ENCODE data around the gene GRID2.

The GRID2 gene

DNA sequence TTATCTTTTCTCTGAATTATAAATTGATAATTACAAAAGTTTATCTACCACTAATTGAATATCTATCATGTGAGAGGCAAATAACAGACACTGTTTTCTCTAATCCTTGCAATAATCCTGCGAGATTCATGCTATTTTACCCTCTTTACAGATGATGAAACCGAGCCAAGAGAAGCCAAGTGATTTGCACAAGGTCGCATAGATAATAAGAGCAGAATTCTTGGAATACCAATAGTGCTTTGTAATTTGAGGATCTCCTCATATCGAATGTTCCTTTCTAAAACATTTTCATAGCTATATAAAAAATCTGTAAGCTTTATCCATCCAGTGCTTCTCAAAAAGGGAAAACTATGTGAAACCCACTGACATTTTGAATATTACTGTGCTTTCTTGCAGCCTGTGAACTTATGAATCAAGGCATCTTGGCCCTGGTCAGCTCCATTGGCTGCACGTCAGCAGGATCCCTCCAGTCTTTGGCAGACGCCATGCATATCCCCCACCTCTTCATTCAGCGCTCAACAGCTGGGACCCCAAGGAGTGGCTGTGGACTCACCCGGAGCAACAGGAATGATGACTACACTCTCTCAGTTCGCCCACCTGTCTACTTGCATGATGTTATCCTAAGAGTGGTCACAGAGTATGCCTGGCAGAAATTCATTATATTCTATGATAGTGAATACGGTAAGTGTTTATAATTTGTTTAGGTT, 781.0 kb downstream of the GRID2 start:
- DNase-seq (ENCODE audit: low spot score) = no peak

DNA sequence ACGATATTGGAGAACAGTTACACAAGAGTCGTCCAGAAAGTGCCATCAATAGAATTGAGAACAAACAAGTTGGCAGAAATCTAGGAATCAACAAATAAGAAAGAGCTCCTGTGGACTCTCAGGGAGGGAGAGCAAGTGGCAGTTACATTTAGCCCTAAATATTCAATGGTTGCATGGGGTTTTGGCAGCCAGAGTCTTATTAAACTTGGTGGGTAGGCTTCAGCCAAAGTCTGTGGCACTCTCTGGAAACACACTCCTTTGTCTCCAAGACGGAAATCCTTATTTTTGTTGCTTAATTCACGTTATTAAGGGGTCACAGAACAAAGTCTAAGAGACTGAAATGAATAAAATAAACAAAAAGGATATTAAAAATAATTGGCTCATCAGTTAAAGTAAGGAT, 782.6 kb downstream of the GRID2 start:
- no peak for DNase-seq (ENCODE audit: low spot score)

- no peak for DNase-seq (ENCODE audit: low spot score)
These were observed 789.0 kb downstream of the GRID2 start for GRCh38 chr4:93092765-93093164.

DNA sequence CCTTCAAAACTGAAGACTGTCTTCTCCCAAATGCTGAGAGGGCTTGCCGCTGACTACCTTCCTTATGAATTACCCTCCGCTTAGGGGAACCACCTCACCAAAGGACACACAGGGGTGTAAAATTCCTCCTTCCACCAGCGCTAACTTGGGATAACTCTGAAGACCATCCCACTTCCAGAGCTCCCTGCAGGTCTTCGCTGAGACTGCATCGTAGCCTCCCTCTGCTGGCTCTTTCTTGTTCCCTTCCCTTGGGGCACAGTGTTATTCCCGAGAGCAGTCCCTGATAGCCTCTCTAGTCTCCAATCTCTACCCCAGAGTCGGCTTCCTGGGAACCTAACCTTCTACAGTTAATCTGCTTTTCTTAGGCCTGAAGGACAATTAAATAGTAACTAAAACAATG, 799.3 kb downstream of the GRID2 start:
- no peak for DNase-seq (ENCODE audit: low spot score)

DNA sequence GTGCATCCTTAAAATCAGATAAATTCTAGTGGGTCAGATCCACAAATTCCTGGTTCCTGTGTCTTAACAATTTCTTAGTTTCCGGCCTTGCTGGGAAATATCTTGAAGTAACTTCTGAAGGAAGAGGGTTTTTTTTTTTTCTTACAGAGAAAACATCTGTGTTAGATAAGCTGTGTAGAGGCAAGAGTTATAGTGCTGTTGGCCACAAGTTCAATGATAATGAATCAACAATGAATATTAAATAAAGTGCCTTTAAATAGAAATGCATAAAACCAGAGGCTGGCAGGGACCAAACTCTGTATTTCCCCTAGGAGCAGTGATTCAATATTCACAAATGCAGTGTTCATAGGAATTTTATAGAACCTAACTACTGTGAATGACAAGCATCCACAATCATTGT, 812.9 kb downstream of the GRID2 start:
- DNase-seq (ENCODE audit: low spot score) = no peak

DNA sequence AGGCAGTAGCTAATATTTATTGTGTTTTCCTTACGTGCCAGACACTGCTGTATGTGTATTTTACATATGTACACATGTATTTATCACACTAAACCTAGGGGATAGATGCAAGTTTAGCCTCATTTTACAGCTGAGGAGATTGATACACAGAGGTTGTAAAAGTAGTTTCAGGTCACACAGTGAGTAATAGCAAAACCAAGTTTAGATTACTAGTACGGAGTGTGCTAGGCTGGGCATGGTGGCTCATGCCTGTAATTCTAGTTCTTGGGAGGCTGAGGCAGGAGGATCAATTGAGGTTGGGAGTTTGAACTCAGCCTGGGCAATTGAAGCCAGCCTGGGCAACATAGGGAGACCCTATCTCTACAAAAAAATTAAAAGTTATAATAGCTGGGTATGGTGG, 823.7 kb downstream of the GRID2 start:
- DNase-seq (ENCODE audit: low spot score) = no peak

DNA sequence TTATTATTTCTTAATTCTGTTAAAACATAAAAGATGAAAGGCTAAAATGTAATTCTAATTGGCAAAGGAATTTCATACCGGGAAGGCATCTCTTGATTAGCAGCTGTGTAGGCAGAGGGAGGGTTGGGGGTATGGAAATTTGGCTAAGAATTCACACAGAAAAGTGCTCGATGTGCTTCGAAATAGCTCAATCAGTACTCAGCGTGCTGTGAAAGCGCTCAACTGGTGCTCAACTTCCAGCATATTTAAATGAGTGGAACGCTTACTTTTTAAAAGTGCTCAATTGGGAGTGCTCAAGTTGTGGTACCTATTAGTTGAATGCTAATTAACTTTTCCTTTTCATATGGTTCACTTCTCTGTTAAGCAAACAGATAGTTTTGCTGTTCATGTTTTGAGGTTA, 828.9 kb downstream of the GRID2 start:
- no peak for DNase-seq (ENCODE audit: low spot score)

DNA sequence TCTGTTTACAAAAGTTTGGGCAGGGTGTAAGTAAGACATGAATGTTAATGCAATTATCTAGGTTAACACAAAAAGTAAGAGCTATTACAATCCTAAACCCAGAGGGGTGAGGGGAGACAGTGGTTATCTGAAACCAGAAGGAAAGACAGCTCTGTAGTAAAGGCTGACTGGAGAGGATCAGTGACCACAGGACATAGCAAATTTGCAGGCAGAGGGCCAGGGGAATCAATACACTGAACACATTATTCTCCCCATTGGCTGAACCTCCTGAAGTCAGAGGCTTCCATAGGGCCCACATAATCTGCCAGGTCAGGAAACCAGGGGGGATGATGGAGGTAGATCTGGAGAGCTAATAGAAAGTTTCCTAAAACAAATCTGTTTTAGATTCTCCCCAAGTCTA, 835.4 kb downstream of the GRID2 start:
- no peak for DNase-seq (ENCODE audit: low spot score)

DNA sequence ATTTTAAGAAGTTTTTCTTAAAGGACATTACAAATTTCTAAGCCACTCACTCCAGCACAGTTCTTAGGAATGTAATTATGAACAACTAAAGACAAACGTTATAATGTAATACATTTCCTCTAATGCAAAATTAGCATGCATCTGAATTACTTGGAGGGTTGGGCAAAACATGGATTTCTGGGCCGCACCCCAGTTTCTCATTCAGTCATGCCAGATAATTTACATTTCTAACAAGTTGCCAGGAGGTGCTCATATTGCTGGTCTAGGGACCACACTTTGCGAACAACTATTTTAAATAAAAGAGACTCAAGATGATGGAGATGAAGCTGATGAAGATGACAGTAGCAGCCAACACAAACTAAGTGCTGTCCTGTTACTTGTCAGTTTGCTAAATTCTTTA, 840.1 kb downstream of the GRID2 start:
- no peak for DNase-seq (ENCODE audit: low spot score)

DNA sequence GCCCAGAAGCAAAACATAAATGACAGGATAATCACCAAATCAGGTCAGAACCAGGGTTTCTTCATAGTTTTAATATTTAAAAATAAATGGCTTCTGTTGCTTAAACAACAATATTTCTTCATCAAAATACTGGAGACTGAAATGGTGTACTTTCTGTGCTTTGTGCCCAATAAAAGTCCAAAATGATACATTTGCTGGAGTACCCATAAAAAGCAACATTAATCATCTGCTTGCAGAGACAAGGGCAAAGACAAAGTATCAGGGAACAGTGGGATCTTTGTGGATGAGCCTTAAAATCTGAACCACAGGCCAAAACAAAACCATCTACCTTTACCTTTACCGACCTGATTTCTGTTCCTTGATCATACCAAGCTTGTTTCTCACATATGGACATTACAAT, 840.9 kb downstream of the GRID2 start:
- DNase-seq (ENCODE audit: low spot score) = no peak

DNA sequence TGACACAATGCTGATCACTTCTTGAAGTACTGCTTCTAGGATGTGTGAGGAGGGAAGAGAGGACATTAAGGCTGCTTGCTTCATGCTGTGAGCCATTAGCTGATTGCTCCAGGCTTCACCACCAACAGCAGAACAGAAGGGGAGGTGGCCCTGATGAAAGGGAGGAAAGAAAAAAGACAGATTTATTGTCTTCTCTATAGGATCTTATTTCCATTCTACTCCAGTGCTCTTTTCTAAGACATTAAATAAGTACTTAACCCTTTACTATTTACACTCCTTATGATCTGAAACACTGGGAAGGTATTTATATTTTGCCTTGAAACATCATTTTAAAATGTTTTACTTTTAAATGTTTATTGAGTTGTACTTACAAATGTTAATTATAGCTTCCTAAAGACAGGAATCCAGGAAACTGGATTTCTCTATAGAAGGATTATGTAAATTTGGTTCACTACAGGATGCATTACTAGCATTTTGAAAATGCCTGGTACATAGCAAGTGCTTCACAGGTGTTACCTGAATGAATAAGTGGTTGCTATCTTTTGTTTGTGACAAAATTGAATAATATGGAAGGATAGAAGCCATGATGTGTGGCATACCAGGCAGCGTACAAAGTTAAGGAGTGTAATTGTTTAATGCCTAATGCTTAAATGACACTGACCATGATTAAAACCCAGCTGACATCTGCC, 843.9 kb downstream of the GRID2 start:
- DNase-seq (ENCODE audit: low spot score) = no peak

GRCh38 chr4:93152491-93152890, 848.7 kb downstream of the GRID2 start:
- DNase-seq (ENCODE audit: low spot score) = no peak

DNA sequence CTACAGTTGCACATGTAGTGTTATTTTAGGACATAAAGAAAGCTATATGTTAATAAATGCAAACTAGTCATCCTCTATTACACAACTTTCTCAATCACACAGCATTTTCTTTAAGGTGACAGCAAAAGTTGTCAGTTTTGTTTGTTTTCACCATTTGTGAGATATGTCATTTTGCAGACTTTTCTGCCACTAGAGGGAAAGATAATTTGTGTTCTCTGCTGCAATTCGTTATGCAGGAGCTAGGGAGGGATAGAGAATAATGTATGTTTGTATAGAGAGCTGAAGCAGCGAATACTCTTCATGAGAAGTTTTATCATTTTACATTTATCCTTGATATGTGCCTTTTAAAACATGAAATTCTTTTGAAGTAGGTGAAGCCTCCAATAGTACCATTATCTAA, 854.2 kb downstream of the GRID2 start:
- no peak for DNase-seq (ENCODE audit: low spot score)

- DNase-seq (ENCODE audit: low spot score) = no peak
These were observed 864.3 kb downstream of the GRID2 start for GRCh38 chr4:93168053-93168452.

GRCh38 chr4:93169966-93170365, 866.2 kb downstream of the GRID2 start:
- DNase-seq (ENCODE audit: low spot score) = no peak

DNA sequence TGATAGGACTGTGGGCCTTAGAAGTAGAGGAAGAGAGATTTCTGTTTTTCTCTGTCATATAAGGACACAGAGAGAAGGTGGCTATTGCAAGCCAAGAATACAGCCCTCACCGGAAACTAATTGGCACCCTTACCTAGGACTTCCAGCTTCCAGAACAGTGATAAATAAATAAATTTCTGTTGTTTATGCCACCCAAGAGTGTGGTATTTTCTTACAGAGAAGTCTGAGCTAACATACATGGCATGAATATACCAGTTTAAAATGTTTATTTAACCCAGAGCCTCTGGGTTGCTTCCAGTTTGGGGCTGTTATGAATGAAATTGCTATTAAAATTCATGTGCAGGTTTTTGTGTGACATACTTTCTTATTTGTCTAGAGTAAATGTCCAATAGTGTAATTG, 870.8 kb downstream of the GRID2 start:
- no peak for DNase-seq (ENCODE audit: low spot score)

- no peak for DNase-seq (ENCODE audit: low spot score)
These were observed 874.5 kb downstream of the GRID2 start for GRCh38 chr4:93178279-93178678.

DNA sequence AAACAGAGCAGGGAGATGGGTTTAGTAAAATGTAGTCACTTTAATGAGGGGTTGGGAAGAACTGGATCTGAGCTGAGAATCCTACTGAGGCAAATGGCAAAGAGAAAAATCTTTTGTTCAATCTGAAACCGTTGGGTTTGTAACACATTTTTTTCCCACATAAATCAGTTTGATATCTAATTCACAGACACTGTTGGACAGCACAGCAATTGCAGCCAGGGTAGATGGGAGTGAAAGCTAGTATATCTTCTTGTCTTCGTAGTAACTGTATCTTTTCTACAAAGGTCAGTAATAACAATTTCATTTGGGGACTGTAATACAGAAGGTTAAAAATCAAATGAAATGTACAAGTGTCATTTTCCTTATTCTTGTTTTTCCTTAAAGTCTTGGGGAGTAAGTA, 875.3 kb downstream of the GRID2 start:
- DNase-seq (ENCODE audit: low spot score) = no peak

DNA sequence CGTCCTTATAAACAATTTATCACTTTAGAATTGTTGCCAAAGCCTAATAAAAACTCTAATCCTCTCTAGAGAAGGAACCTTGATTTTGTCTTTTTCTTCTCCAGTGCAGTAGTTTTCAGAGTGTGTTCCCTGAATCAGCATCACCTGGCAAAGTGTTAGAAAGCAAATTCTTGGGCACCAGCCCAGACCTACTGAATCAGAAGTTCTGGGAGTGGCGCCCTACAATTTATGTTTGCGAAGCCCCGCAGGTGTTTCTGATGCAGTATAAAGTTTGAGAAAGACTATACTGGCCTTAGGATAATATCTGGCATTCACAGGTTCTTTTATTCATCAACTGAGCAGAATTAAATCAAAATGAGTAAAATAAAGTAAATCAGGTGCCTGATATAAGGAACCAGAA, 879.0 kb downstream of the GRID2 start:
- no peak for DNase-seq (ENCODE audit: low spot score)

DNA sequence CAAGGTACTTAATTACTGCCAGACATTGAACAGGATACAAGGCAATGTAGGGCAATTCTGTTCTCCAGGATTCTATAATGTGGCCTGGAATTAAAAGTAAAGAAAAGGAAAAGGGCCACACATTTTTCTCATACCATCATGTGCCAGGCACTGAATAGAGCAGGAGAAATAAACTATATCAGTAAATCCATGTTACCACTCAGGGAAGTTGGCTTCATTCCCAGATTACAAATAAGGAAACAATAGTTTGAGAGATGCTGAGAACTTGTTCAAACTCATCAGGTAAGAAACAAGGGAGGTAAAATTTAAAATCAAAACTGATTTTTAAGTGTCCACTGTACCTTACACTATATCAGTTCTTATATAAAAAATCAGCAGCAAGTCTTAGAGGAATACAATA, 879.8 kb downstream of the GRID2 start:
- DNase-seq (ENCODE audit: low spot score) = no peak

DNA sequence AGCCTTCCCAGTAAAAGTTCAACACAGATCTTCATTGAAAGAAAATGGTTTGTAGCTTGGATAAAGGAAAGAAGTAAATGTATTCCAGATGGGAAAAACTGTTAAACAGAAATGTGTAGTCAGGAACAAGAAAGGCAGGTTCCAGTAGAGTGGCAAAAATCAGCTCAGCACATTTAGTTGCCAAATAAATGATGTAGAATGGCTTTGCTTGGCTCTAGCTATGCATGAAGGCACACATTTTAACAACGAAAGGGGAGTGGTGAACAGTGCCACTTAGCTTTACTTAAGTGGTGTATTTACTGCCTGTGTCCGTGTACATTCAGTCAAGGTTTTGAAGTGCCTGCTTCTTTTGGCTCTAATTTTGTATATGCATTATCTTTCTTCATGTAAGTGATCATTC, 880.3 kb downstream of the GRID2 start:
- no peak for DNase-seq (ENCODE audit: low spot score)

- no peak for DNase-seq (ENCODE audit: low spot score)
These were observed 883.1 kb downstream of the GRID2 start for GRCh38 chr4:93186846-93187245.

- DNase-seq (ENCODE audit: low spot score) = no peak
These were observed 883.7 kb downstream of the GRID2 start for GRCh38 chr4:93187466-93187865.

- DNase-seq (ENCODE audit: low spot score) = no peak
These were observed 884.1 kb downstream of the GRID2 start for GRCh38 chr4:93187892-93188291.

Data from CD4-positive, alpha-beta T cell treated with Interleukin-6 at 100 ng/mL for 8 hours (primary cell).